ENCODE measurements around the gene WTAP.
"Not testable (repeated sequence)": the region's sequence is repeated elsewhere in the genome, so short reads cannot be mapped to it uniquely, and the experiment has no call there.

The WTAP gene

DNA sequence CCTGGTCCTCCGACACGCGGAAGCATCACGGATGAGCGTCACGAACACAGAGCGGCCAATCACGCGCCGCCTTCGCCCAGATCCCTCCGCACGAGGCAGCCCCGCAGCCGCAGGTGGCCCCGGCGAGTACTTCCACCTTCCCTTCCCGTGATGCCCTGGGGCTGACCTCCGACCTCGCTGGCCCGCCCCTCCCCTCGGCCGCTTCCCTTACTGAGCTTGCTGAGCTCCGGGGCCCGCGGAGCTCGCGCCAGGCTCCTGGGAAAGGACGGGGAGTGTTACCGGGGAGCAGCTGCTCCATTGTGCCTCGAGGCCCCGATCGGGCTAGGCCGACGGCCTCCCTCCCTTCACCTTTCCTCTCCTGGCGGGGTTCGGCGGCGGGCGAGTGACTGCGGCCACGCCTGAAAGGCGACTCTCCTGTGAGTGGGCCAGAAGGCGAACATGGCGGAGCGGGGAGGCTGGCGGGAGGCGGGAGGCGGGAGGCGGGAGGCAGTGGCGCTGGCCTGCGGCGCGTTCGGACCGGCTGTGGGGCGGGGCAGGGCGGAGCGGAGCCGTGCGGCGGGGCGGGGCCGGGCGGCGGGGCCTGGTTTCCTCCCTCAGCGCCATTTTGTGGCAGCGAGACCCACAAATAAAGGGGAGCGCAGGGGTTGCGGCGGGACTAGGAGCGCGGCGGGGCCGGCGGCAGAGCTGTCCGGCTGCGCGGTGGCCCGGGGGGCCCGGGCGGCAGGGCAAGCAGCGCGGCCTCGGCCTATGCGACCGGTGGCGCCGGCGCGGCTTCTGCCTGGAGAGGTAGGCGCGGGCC is at the start of gene WTAP:
TSS of gene WTAP (plus strand) at position 589 of the 799 bp plus-strand sequence. CDS start 8,760 bp downstream, outside the sequence.
- peak; percentile 95 to 97 for DNase-seq

DNA sequence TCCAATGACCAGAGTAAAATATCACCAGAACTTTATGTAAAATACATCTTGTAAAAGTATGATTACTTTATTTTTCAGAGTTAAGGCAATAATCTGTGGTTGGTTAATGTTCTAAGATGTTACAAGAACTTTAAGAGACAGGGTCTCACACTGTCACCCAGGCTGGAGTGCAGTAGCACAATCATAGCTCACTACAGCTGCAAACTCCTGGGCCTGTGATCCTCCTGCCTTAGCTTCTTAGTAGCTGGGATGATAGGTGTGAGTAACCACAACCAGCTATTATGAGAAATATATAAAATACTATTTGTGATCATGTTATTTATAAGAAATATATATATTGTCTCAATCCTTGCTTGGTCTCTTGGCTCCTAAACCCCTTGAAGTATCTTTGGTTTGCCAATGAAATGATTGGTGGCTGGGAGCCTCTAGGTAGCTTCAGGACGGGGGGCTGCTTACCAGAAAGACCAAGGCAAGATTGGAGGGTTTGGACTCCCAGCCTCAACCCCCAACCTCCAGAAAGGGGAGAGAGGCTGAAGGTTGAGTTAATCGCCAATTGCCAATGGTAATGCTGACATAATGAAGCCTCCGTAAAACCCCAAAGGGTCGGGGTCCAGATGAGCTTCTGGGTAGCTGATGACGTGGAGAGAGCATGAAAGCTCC is 49.7 kb upstream of the WTAP start:
- DNase-seq, result no peak

GRCh38 chr6:159678574-159678973 is 48.7 kb upstream of the WTAP start:
- no peak for DNase-seq

DNA sequence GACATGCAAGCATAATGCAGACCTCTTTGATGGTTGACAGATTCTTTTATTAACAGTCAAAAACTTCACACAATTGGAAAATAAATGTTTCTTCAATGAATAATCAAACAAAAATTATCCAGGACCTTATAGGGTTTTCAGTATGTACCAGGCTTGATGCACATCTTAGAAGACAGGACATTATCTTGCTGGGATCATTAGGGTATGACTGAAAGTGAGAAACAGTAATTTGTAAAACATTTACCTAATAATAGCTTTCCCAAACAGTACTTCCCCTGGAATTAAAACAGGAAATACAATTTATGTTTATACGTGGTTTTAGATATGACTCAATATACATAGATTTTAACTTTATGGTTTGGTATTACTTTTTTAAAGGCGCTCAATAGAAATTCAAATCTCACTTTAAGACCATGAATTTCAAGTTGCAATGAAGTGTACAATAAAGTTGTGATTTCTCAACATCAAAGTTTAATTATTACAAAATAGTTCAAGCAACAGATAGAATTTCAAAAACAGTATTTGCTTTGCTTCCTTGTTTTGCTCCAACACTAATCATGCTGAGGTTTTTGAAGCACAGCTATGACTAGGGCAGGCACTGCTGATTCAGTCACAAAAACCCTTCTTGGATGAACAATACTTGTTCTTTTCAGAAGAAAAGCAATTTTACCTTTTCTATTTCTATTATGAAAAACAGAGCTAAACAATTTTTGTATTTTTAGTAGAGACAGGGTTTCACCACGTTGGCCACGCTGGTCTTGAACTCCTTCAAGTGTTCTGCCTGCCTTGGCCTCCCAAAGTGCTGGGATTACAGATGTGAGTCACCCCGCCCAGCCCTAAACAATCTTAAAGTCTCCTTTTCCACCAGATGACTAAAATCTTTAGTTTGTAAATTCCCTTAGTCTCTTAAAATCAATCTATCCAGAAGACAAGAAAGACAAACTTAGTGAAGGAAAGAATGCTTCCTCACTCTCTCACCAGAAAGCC is 47.9 kb upstream of the WTAP start:
- no peak for DNase-seq

- DNase-seq, result no peak
Observed at GRCh38 chr6:159680104-159680503, 47.2 kb upstream of the WTAP start.

DNA sequence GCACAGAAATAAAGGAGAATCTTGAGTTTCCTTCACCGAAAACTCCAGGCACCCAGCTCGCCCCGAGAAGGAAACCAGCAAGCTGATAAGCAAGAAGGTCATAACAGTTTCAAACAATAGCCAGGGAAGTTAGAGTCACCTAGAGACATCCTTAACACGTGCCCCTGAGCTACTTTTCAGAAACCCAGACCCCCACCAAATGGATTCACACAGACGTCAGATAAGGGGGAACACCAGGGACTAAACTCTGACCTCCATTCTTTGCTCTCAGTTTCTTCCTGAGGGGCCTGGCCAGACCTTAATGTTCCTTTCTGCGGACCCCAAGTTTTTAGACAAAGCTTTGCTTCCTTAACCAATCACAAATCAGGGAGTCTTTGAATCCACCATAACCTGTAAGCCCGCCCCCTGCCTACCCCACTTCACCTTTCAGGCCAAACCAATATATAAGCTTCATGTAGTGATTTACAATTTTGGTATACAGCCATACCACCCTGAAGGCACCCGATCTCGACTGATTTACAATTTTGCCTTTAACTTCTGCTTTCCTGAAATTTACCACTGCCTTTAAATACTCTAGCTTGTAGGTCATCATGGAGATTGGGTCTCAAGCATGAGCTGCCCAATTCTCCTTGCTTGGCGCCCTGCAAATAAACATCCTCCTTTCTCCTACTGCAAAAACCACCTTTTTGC is 46.0 kb upstream of the WTAP start:
- no peak for DNase-seq

- no peak for DNase-seq
Observed at GRCh38 chr6:159682295-159682694, 45.0 kb upstream of the WTAP start.

GRCh38 chr6:159682810-159683209 is 44.5 kb upstream of the WTAP start:
- no peak for DNase-seq

DNA sequence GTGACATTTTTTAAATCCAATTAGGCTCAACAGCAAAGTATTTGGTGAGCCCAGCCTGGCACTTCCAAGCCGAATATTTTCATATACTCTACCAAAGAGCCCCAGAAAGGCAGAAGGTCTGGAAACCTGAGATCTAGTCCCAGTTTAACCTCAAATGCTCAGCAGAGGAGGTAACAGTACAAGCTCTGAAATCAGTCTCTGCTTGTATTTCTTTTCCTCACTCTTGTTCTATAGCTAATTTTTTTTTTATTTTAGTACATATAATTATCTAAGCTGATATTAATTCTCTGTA is 43.3 kb upstream of the WTAP start:
- no peak for DNase-seq

DNA sequence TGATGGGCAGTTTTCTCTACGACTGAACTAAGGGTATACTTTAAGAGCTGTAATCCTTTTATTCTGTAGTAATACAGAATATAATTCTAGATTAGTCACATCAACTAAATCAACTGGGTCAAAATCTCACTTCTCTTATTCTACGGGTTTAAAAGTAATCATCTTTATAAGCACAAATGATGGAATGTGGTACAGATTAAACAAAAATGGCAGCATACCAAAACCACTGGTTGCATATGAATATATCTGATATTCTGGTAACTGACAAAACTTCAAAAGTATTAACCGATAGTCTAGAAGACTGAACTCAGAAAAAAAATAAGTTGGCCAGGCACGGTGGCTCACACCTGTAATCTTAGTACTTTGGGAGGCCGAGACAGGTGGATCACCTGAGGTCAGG is 41.3 kb upstream of the WTAP start:
- no peak for DNase-seq

DNA sequence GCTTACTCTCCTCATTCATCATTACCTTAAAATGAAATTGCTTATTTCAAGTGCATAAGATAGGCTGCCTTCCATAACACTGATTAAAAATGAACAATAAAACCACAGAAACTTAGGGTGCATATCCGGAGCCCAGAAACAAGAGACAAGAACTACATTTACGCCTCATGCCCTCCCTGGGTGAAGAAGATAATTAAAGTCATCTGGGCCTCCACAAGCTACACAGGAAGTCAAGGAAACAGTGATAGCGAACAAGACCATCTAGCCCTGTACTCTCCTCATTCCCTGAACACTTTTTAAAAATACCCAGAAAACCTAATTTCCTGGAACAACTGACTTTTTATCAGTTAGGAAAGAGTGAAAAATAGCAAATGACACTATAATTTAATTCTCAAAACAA is 40.6 kb upstream of the WTAP start:
- DNase-seq, result no peak

GRCh38 chr6:159687341-159687740 is 40.0 kb upstream of the WTAP start:
- peak in 1 of 2 experiments; percentile 15 for DNase-seq

DNA sequence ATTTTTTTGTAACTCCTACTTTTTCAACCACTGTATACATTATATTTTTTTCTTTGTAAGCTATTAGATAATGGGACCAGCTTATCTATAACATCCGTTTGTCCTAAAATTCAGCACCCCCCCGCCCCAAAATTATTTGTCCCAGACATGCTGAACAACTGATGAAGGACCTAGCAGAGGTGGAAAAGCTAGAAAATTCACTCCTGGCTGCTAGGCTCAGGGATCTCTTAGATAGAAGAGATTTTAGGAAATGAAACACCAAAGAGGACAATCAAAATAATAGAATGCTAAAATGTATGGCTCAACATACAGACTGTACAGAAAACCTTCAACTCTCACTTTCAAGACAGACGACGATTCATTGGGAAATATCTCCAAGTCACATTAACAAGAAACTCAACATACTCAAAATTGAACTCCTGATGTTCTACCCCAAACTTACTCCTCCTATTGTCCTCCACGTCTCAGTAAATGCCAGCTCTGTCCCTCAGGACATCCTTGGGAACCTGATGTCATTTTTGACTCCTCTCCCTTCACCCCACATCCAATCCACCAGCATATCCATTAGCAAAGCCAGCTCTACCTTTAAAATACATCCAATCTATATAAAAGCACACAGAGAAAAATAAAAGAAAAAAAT is 38.9 kb upstream of the WTAP start:
- DNase-seq, result no peak

GRCh38 chr6:159689001-159689400 is 38.3 kb upstream of the WTAP start:
- no peak for DNase-seq

DNA sequence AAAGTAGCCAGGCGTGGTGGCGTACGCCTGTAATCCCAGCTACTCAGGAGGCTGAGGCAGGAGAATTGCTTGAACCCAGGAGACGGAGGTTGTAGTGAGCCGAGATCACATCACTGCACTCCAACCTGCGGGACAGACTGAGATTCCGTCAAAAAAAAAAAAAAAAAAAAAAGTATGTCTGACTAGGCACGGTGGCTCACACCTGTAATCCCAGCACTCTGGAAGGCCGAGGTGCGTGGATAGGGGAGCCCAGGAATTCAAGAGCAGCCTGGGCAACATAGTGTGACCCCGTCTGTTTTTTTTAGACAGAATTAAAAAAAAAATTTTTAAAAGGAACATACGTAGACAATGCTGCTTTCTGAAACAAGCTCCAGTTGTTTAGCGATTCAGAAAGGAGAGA is 37.2 kb upstream of the WTAP start:
- not testable (repeated sequence) for DNase-seq

DNA sequence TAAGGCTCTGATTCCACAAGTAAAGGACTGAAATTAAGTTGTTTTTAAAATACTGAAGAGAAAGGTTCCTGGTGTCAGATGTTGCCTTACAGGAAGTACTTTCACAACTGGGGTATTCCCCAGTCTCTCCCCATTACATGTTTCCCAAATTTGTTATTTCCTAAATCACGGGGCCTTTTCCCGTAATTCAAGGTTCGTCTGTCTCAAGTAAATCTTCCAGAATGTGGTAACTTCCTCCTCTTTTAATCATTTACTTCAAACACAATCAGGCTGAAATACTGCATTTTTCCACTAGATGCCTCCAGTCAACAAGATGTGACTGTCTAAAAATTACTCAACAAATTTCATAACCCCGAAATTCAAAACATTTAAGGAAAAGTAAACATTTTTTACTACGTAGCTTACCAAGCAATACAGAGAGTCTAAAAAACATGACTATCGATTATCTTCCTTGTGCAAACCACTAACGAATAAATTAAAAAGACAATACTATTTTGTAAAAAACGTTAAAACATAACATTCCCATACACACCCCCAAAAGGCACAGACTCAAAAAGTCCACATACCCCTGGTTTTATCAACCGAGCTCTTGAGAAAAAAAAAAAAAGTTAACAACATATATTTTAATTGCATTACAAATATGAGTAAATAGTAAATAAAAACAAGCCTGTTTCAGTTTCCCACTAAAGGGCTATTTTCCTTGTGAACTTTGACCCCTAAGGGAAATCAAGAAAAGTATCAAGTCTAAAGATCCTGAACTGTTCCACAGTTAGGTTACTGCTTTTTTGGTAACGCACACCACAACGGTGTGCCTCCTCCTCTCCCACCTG is 36.0 kb upstream of the WTAP start:
- DNase-seq, result peak; percentile 90 to 94

DNA sequence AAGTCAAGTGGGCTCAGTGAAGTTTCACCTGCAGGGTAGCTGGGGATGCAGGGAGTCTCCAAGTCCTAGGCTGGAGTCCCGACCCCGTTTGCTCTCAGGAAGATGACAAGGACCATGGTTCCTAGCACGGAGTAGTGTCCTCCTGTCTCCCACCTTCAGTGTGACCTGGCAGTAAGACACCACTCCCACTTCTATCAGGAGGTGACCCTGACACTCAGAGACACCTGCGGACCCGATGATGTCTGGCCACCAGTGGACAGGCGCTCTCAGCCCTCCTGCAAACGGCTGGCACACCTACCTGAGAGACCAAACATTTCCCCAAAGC is 35.4 kb upstream of the WTAP start:
- no peak for DNase-seq

GRCh38 chr6:159692303-159693127 is 34.8 kb upstream of the WTAP start:
- DNase-seq, result peak; percentile 29 to 38

DNA sequence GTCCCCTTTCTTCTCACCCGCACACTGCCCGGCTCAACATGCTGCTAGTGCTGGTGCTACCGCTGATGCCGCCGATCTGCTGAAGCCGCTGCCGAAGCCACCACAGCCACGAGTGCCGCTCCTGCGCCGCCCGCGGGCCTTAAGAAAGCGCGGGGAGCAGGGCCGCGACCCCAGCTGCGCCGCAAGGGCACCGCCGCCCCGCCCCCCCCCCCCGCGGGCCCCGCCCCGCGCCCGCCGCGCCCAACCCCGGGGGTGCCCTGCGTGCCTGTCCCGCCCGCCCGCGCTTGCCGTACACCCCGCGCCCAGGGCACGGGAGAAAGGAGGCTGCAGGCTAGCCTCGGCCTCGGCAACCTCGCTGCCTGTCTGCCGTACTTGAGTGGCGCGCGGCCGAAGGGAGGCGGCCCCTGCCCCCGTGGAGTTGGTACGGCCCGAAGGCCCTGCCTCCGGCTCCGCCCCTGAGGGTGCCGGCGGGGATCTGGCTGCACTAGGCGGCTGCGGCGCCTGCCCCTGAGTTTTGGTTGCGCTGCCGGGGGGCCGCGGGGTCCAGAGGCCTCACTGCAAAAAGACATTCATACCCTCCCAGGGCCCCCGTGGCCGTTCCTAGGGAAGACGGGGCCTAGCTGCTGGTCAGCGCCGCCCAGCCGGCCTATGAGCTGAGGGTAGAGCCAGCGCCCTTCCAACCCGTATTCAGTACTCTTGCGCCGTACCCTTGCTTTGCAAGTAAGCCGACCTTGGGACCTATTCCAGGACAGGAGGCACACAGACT is 34.0 kb upstream of the WTAP start, which contains the start of gene SOD2:
TSS of gene SOD2 (minus strand) at position 114 of the 766 bp plus-strand sequence. CDS start at position 40, 74 bp downstream.
- peak; percentile 82 to 87 for DNase-seq
